Lung (tissue), 12 donors: ENCODE results near the gene MAL. TPM values are rescaled to one million over a fixed set of nuclear protein-coding genes. Genes with fewer than 3 reads are reported as not detected.

Source experiments
- ATAC-seq: fragments of 200-7000 bp; cut with Tn5 transposase; one replicate; pipeline ENCODE4 v1.9.1; 2020; ENCODE audit warnings: moderate number of reproducible peaks; ENCODE audit not compliant: insufficient read depth, low FRiP score
- DNase-seq, 3 donors: peaks; one replicate each; pipeline ENCODE4 v3.0.0-alpha.2; 2013 to 2017
- H3K27ac ChIP-seq, 2 donors: one replicate each; pipeline ENCODE4 v1.5.1; 2013; ENCODE audit warnings: mild to moderate bottlenecking in 2 of 2, moderate library complexity in 2 of 2, control low read depth in 1 of 2, inconsistent platforms in 1 of 2, low read depth in 1 of 2, low read length in 1 of 2
- H3K27me3 ChIP-seq, 3 donors: one replicate each; pipeline ENCODE4 v1.5.1; 2013; ENCODE audit warnings: low read length in 2 of 3; ENCODE audit not compliant: control insufficient read depth in 3 of 3, insufficient read depth in 3 of 3
- H3K36me3 ChIP-seq, 4 donors: one replicate each; pipeline ENCODE4 v1.5.1; 2013; ENCODE audit warnings: low read length in 4 of 4, mild to moderate bottlenecking in 1 of 4, moderate library complexity in 1 of 4; ENCODE audit not compliant: control insufficient read depth in 4 of 4, insufficient read depth in 4 of 4
- H3K4me1 ChIP-seq, 5 donors: one replicate each; pipeline ENCODE4 v1.5.1; 2013; ENCODE audit warnings: low read length in 5 of 5, mild to moderate bottlenecking in 2 of 5, moderate library complexity in 1 of 5; ENCODE audit not compliant: control insufficient read depth in 5 of 5, insufficient read depth in 5 of 5
- H3K4me3 ChIP-seq: one replicate; pipeline ENCODE4 v1.5.1; 2013; ENCODE audit warnings: mild to moderate bottlenecking, control low read depth, moderate library complexity
- H3K9ac ChIP-seq, 2 donors: one replicate each; pipeline ENCODE4 v1.5.1; 2013; ENCODE audit warnings: low read length in 2 of 2, control low read depth in 1 of 2; ENCODE audit not compliant: insufficient read depth in 1 of 2
- H3K9me3 ChIP-seq, 4 donors: one replicate each; pipeline ENCODE4 v1.5.1; 2013; ENCODE audit warnings: low read length in 3 of 4, mild to moderate bottlenecking in 1 of 4, moderate library complexity in 1 of 4; ENCODE audit not compliant: control insufficient read depth in 4 of 4, insufficient read depth in 3 of 4
- CTCF ChIP-seq: IDR thresholded peaks from 2 replicates; pipeline ENCODE4 v1.5.1; 2012; ENCODE audit warnings: mild to moderate bottlenecking; ENCODE audit errors: control extremely low read depth, extremely low read depth
- WGBS, 2 donors: extraction: QIAGEN DNeasy Blood & Tissue Kit; methylation state at CpG; one replicate each; pipeline ENCODE4 v1.1.7; 2013; 5-methylcytosine and 5-hydroxymethylcytosine counted together
- polyA plus RNA-seq, 2 donors: library from polyadenylated mRNA; stranded (reverse); fragments of 200-250 nt; gene quantifications; one replicate each; pipeline ENCODE4 v1.2.1, GENCODE V29; 2013
- total RNA-seq, 2 donors: library from RNA; depleted of rRNA in 1 of 2; stranded (reverse); fragments of >200 nt in 1 of 2; gene quantifications; one replicate each; pipeline ENCODE4 v1.2.1, GENCODE V29; 2014 to 2021
- donor health status: control.
- donor health status: control.
- donor health status: Bipolar disorder and iron deficiency.
- donor health status: healthy.
- donor health status: DM: yes; HTN: yes; CAD: no.

Gene MAL
- total and polyA plus RNA-seq, 4 donors: 1.3 to 19.0 (median 10.5) TPM

DNA sequence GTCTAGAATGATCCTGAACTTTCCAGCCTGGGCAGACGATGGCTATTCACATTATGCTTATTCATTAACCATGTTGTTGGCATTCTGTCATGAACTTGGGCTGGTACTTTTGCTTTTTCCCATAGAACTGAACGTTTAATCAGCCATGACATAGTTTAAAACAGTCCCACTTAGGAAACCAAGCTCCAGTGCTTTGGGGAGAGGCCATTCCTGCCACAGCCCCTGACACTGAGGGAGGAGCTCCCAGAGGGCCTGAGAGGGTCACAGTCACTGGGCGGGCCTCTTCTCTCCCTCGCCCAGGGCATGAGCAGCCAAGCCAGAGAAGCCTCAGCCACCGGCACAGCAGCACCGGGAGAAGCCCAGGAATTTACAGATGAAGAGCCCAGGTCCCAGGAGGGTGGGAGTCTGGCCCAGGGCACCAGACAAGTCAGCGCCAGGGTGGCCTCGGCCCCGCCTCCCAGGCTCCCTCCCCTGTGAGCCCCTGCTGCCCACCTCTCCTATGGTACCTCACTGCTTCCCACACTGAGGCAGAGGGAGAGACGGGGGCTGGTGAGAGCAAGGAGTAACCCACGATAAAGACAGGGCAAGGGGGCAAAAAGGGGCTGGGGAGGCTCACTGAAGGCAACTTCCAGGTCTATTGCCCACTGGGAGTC lies 33.6 kb downstream of the MAL start:
- Histone ChIP-seq H3K9me3 (no peaks in the 10 kb centered on the region), H3K4me1 (no peaks in the 10 kb centered on the region), H3K9ac (no peak overlapping the region), H3K27ac (no peak overlapping the region), H3K27me3 (no peaks in the 10 kb centered on the region), H3K36me3 (no peaks in the 10 kb centered on the region), H3K4me3 (no peak overlapping the region)
- no peak for DNase-seq
- no peak for ATAC-seq
- 68 to 83% methylated on average over 11 of the region's 11 CpGs for WGBS, 2 donors
- TF ChIP-seq CTCF: no peak

DNA sequence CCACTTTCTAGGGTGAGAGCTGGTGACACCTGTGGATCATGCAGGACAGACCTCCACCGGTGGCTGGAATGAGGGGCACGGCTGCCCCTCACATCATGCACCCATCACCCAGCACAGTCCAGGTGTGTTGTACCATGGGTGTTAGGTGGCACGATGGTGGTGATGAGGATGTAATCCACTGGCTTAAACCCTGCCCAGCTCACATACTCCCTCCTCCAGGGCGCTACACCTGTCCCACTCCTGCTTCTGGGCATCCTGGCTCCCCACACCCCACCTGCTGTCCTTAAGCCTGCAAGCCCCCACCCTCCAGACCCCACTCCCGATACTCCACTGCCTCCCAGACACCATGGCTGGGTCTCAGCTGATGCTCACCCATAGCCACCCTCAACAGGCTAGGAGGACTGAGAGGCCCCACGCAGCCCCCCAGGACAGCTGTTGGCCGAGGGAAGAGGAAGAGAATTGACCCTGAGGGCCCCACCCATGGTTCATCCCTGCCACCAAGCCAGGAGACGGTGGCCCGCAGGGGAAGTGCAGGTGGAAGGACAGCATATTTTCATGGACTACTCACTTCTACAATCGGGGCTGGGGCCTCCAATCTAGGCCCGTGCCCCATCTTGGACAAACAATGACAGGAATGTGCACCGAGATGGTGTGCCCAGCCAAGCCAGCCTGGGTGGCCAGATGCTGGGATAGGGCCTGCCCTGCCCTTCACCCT lies 34.3 kb downstream of the MAL start:
- H3K9me3 ChIP-seq: no peaks in the 10 kb centered on the region
- no peak overlapping the region for H3K4me3 ChIP-seq
- H3K9ac ChIP-seq: no peak overlapping the region
- ATAC-seq (no peak), DNase-seq (no peak)
- H3K27me3 ChIP-seq: no peaks in the 10 kb centered on the region
- WGBS, 2 donors: 84 to 88% methylated on average over 12 of the region's 12 CpGs
- H3K4me1 ChIP-seq: no peaks in the 10 kb centered on the region
- no peak overlapping the region for H3K27ac ChIP-seq
- H3K36me3 ChIP-seq: no peaks in the 10 kb centered on the region
- TF ChIP-seq CTCF: no peak

GRCh38 chr2:95060446-95061118 lies 35.1 kb downstream of the MAL start:
- no peak overlapping the region for H3K27ac ChIP-seq
- H3K4me1 ChIP-seq: no peaks in the 10 kb centered on the region

More at GRCh38 chr2:95060446-95061118, 35.1 kb downstream of the MAL start:
- Histone ChIP-seq H3K36me3 (no peaks in the 10 kb centered on the region), H3K9me3 (no peaks in the 10 kb centered on the region), H3K4me3 (no peak overlapping the region), H3K27me3 (no peaks in the 10 kb centered on the region), H3K9ac (no peak overlapping the region)
- DNase-seq: no peak
- ATAC-seq: no peak
- WGBS, 2 donors: 89 to 94% methylated on average over 17 of the region's 17 CpGs
- TF ChIP-seq CTCF: no peak
